OCI-LY7 (cell line): ENCODE data around the gene ELMO1. TPM values are rescaled to one million over a fixed set of nuclear protein-coding genes. Genes with fewer than 3 reads are reported as not detected.

Source experiments
- BruUV-seq: library from RNA; stranded (reverse); fragments of 400-500 nt; replicated peaks from 2 replicates; lab custom pipeline; 2021; lab: Mats Ljungman, UMichigan
- CTCF ChIA-PET: fragments of 300-600 bp; sonication (Branson Sonifier 250); formaldehyde crosslinking; loops from one replicate; lab custom pipeline; 2022; ENCODE audit warnings: antibody characterized with exemption; ENCODE audit not compliant: unreplicated experiment; lab: Charles Lee
- POLR2A ChIA-PET: fragments of 300-600 bp; sonication (Branson Sonifier 250); formaldehyde crosslinking; loops from one replicate; lab custom pipeline; 2022; ENCODE audit warnings: antibody characterized with exemption; lab: Charles Lee
- DNase-seq: peaks from one replicate; pipeline ENCODE4 v3.0.0-alpha.2; 2015; ENCODE audit warnings: low spot score
- H2AFZ ChIP-seq: fragments of 200-600 bp; sonication (generic), shearing (Covaris generic); 2 replicates; pipeline ENCODE4 v1.6.1; 2014; ENCODE audit warnings: mild to moderate bottlenecking, antibody characterized with exemption, low read length, moderate library complexity
- H3K27ac ChIP-seq: fragments of 200-600 bp; sonication (generic); 2 replicates; pipeline ENCODE4 v1.5.1; 2014; ENCODE audit warnings: mixed run types, low read depth, mild to moderate bottlenecking, moderate library complexity, low read length, inconsistent platforms; ENCODE audit not compliant: poor library complexity, severe bottlenecking
- H3K36me3 ChIP-seq: fragments of 200-600 bp; sonication (generic); 2 replicates; pipeline ENCODE4 v1.6.1; 2014; ENCODE audit warnings: mild to moderate bottlenecking, antibody characterized with exemption, low read length, moderate library complexity, mixed read lengths; ENCODE audit not compliant: insufficient read depth
- H3K4me1 ChIP-seq: fragments of 200-600 bp; sonication (generic); 2 replicates; pipeline ENCODE4 v1.5.1; 2014; ENCODE audit warnings: mild to moderate bottlenecking, low read length; ENCODE audit not compliant: insufficient read depth, poor library complexity, severe bottlenecking
- H3K4me2 ChIP-seq: fragments of 200-600 bp; sonication (generic); 2 replicates; pipeline ENCODE4 v1.6.1; 2014; ENCODE audit warnings: mild to moderate bottlenecking, low read length
- H3K4me3 ChIP-seq: fragments of 200-600 bp; sonication (generic); 2 replicates; pipeline ENCODE4 v1.5.1; 2014; ENCODE audit warnings: mild to moderate bottlenecking, low read depth, low read length; ENCODE audit not compliant: poor library complexity, severe bottlenecking
- H3K79me2 ChIP-seq: fragments of 200-600 bp; sonication (generic); 2 replicates; pipeline ENCODE4 v1.6.1; 2016; ENCODE audit warnings: low read depth, mild to moderate bottlenecking, low read length, moderate library complexity, mixed read lengths; ENCODE audit not compliant: insufficient read depth
- H3K9me2 ChIP-seq: fragments of 200-600 bp; sonication (generic); 2 replicates; pipeline ENCODE4 v1.6.1; 2016; ENCODE audit warnings: mild to moderate bottlenecking, low read length, mixed read lengths; ENCODE audit not compliant: insufficient read depth
- H3K9me3 ChIP-seq: fragments of 200-600 bp; sonication (generic); 2 replicates; pipeline ENCODE4 v1.6.1; 2014; ENCODE audit warnings: mild to moderate bottlenecking, mixed run types, low read length, mixed read lengths
- H4K20me1 ChIP-seq: fragments of 200-600 bp; sonication (generic); 2 replicates; pipeline ENCODE4 v1.6.1; 2014; ENCODE audit warnings: mild to moderate bottlenecking, antibody characterized with exemption, low read length, moderate library complexity, mixed read lengths; ENCODE audit not compliant: insufficient read depth
- EZH2phosphoT487 ChIP-seq: fragments of 200-600 bp; sonication (generic); IDR thresholded peaks from 2 replicates; pipeline ENCODE4 v1.6.1; 2018; ENCODE audit warnings: low read depth, borderline replicate concordance, mild to moderate bottlenecking, mixed run types, antibody characterized with exemption, low read length, moderate library complexity, mixed read lengths
- intact Hi-C: fragments of 100-400 bp; cut with micrococcal nuclease; formaldehyde crosslinking; loops from one replicate; pipeline ENCODE4 v1.10.0; 2022; ENCODE audit not compliant: unreplicated experiment
- total RNA-seq, 2 experiments: library from RNA; depleted of rRNA in 1 of 2; stranded (reverse); fragments of >200 nt in 1 of 2; shearing (Covaris generic) in 1 of 2; gene quantifications; 2 replicates each; pipeline ENCODE4 v1.2.3, GENCODE V29; 2014 to 2022
- TF ChIP-seq, protein P1 (sequence below): fragments of 200-600 bp; sonication (generic); conservative IDR thresholded peaks from 2 replicates; pipeline ENCODE4 v1.5.1; 2014; ENCODE audit warnings: mild to moderate bottlenecking, antibody characterized with exemption, low read length, moderate library complexity, mixed read lengths

ELMO1 gene
- total RNA-seq, 2 experiments from 2014 or later, result 101 to 103 TPM

DNA sequence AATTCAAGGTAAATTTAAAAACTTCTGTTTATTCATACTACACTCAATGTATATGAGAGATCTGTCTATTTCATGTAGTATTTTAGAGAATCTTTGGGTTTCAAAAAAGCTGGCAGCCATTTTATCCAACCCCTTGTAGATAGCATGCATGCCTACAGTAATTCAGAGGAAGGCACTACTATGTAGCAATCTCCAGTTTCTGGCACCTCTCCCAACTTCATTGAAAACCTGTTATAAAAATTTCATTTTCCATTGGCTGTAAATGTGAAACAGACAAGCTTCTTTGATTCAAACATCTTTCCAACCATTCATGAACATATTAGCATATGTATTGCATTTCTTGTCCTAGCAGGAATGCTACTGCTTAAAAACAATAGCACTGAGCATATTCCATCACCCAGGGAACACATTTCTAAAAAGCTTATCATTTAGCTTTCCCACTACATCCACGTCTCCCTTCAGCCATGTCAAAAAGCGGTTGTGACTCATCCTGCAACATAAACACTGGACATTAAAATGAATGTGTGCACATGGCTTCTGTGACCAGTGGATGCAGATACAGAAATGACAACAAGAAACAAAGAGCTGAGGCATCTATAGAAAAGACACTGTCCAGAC, 393.9 kb downstream of the ELMO1 start:
- Histone ChIP-seq H3K79me2 (no peaks in the 10 kb centered on the region), H3K4me2 (no peak overlapping the region), H3K9me2 (peaks cover 3% of the 10 kb centered on the region; the same call in 1 of the 2 replicates), H3K36me3 (no peaks in the 10 kb centered on the region; the same call in 1 of the 2 replicates), H3K9me3 (no peaks in the 10 kb centered on the region), H2AFZ (no peak overlapping the region), H4K20me1 (no peaks in the 10 kb centered on the region; the same call in 1 of the 2 replicates), H3K27ac (no peak overlapping the region), H3K4me3 (no peak overlapping the region), H3K4me1 (no peaks in the 10 kb centered on the region)
- TF ChIP-seq, protein P1, sequence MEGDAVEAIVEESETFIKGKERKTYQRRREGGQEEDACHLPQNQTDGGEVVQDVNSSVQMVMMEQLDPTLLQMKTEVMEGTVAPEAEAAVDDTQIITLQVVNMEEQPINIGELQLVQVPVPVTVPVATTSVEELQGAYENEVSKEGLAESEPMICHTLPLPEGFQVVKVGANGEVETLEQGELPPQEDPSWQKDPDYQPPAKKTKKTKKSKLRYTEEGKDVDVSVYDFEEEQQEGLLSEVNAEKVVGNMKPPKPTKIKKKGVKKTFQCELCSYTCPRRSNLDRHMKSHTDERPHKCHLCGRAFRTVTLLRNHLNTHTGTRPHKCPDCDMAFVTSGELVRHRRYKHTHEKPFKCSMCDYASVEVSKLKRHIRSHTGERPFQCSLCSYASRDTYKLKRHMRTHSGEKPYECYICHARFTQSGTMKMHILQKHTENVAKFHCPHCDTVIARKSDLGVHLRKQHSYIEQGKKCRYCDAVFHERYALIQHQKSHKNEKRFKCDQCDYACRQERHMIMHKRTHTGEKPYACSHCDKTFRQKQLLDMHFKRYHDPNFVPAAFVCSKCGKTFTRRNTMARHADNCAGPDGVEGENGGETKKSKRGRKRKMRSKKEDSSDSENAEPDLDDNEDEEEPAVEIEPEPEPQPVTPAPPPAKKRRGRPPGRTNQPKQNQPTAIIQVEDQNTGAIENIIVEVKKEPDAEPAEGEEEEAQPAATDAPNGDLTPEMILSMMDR, result no peak
- TF ChIP-seq EZH2phosphoT487, result no peak
- no TSS peak for BruUV-seq
- DNase-seq, result no peak
- ChIA-PET CTCF (no interaction called here), POLR2A (no interaction called here)
- intact Hi-C loops, result no loop called here

DNA sequence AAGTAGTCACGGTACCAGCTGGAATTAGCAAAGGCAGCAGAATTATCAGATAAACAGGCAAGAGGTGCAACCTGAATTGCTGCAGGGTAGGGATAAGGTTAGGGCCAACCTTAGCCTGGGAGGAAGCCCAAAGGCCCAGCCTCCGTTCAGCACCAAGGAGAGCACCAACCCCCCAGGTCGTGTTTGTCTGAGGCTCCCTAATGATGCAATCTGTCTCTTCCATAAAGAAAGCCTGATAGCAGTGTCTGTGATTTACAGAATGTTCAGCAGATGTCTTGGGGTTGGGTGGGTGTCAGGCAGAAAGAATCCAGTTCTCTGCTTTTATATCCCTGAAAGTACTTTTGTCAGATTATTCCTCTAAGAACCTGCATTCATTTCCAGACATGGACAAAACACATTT, 396.0 kb downstream of the ELMO1 start:
- H3K4me3 ChIP-seq, result no peak overlapping the region
- TF ChIP-seq EZH2phosphoT487, result no peak
- TF ChIP-seq, protein P1, result no peak
- CTCF ChIA-PET, result no interaction called here
- H3K9me2 ChIP-seq, result peaks cover 3% of the 10 kb centered on the region; the same call in 1 of the 2 replicates
- no peaks in the 10 kb centered on the region for H3K79me2 ChIP-seq
- H3K27ac ChIP-seq, result no peak overlapping the region
- H3K4me1 ChIP-seq, result no peaks in the 10 kb centered on the region
- no peaks in the 10 kb centered on the region; the same call in 1 of the 2 replicates for H4K20me1 ChIP-seq
- H3K4me2 ChIP-seq, result no peak overlapping the region
- no peaks in the 10 kb centered on the region for H3K9me3 ChIP-seq
- no peak overlapping the region for H2AFZ ChIP-seq
- POLR2A ChIA-PET, result interaction anchor here (0.6 kb wide), 1 partner anchor 967 kb away, joined by 3 read pairs; no protein-coding TSS in a partner anchor
- intact Hi-C loops, result no loop called here
- no TSS peak for BruUV-seq
- peak; percentile 20 for DNase-seq
- no peaks in the 10 kb centered on the region; the same call in 1 of the 2 replicates for H3K36me3 ChIP-seq

DNA sequence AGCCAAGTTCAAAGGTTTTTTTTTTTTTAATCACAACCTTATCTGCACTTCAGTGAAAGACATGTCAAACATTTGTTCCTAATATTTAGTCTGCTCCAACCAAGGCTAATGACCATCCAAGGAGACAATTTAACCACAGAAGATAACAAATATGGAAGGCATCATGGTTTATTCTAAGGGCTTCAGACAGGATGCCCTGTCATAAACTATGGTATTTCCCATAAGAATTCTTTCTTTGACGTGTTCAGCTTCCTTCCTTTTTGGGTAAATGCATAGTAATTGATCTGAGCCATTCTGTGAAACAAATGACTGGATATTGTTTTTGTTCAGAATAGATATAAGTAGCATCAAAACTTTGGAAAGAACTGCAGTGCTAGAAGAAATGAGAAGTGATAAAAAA, 397.9 kb downstream of the ELMO1 start:
- no peaks in the 10 kb centered on the region for H3K9me3 ChIP-seq
- no TSS peak for BruUV-seq
- no peak overlapping the region for H2AFZ ChIP-seq
- no peaks in the 10 kb centered on the region for H3K36me3 ChIP-seq
- no peak overlapping the region for H3K4me2 ChIP-seq
- H3K79me2 ChIP-seq, result no peaks in the 10 kb centered on the region
- no peaks in the 10 kb centered on the region for H3K4me1 ChIP-seq
- POLR2A ChIA-PET, result no interaction called here
- H3K27ac ChIP-seq, result no peak overlapping the region
- H3K9me2 ChIP-seq, result peaks cover 3% of the 10 kb centered on the region; the same call in 1 of the 2 replicates
- CTCF ChIA-PET, result no interaction called here
- intact Hi-C loops, result no loop called here
- no peaks in the 10 kb centered on the region; the same call in 1 of the 2 replicates for H4K20me1 ChIP-seq
- TF ChIP-seq, protein P1, result no peak
- no peak for TF ChIP-seq EZH2phosphoT487
- H3K4me3 ChIP-seq, result no peak overlapping the region
- no peak for DNase-seq
